ENCODE measurements around the gene POLD2. TPM values are rescaled to one million over a fixed set of nuclear protein-coding genes. Genes with fewer than 3 reads are reported as not detected.

Gene POLD2
- total and polyA plus RNA-seq, 2 of the 13 experiments (the other 11 are each of a cell fraction or from before 2014, with no cell fraction given), result 87.6 to 95.1 TPM

GRCh38 chr7:44123190-44124003 lies at the start of gene POLD2 (continued):
- TF ChIP-seq ZBED4 (CRISPR knock-in tag; IDR thresholded peaks at IDR 0.05; ENCODE audit: borderline replicate concordance) (no peak), PLSCR1 (CRISPR knock-in tag; IDR thresholded peaks at IDR 0.05; ENCODE audit: borderline replicate concordance) (no peak), ZNF567 (CRISPR knock-in tag; IDR thresholded peaks at IDR 0.05; ENCODE audit: borderline replicate concordance) (no peak; the same call in 1 of the 2 replicates), TAF1 (CRISPR knock-in tag; IDR thresholded peaks at IDR 0.05) (peak; percentile 77), ZNF564 (CRISPR knock-in tag; IDR thresholded peaks at IDR 0.05) (0 out of 2 replicates have a peak, but pooled peaks have one; percentile 71), ZNF550 (CRISPR knock-in tag; IDR thresholded peaks at IDR 0.05; ENCODE audit: borderline replicate concordance) (no peak), ZNF256 (CRISPR knock-in tag; conservative IDR thresholded peaks at IDR 0.05) (no peak; the same call in 1 of the 2 replicates), ZNF546 (CRISPR knock-in tag; conservative IDR thresholded peaks at IDR 0.05) (peak; percentile 85; the same call in 1 of the 2 replicates), ZNF430 (CRISPR knock-in tag; IDR thresholded peaks at IDR 0.05) (peak; percentile 61; the same call in 1 of the 2 replicates), RORA (CRISPR knock-in tag; IDR thresholded peaks at IDR 0.05) (no peak), DMTF1 (CRISPR knock-in tag; IDR thresholded peaks at IDR 0.05) (peak; percentile 59; the same call in 1 of the 2 replicates), REST (IDR thresholded peaks at IDR 0.05; ENCODE audit: borderline replicate concordance in 1 of 2, low read depth in 1 of 2, low read length in 2 of 2) (0 out of 4 replicates have a peak, but pooled peaks of 1 of the 2 experiments have one; percentile 7), ZFX (CRISPR knock-in tag; IDR thresholded peaks at IDR 0.05; ENCODE audit: low read depth) (peak; percentile 95), DNMT1 (CRISPR knock-in tag; IDR thresholded peaks at IDR 0.05) (peak; percentile 18; the same call in 1 of the 2 replicates), ZNF121 (CRISPR knock-in tag; IDR thresholded peaks at IDR 0.05) (0 out of 2 replicates have a peak, but pooled peaks have one; percentile 15), SIN3A (IDR thresholded peaks at IDR 0.05; ENCODE audit: borderline replicate concordance, low read depth, low read length) (peak; percentile 74; the same call in 1 of the 2 replicates), KDM2A (CRISPR knock-in tag; IDR thresholded peaks at IDR 0.05; ENCODE audit: borderline replicate concordance, low read depth) (peak; percentile 64)
